Esophagus squamous epithelium (tissue), 5 donors: ENCODE data around the gene VKORC1L1. TPM values are rescaled to one million over a fixed set of nuclear protein-coding genes. Genes with fewer than 3 reads are reported as not detected.
"Not testable (repeated sequence)": the region's sequence is repeated elsewhere in the genome, so short reads cannot be mapped to it uniquely, and the experiment has no call there.

ENCODE experiments used
- DNase-seq: peaks from one replicate; lab custom pipeline; 2025; lab: John Stamatoyannopoulos, UW
- H3K27ac ChIP-seq, 4 donors: fragments of 200-600 bp; sonication (generic); one replicate each; pipeline ENCODE4 v1.5.1; 2016 to 2019; ENCODE audit warnings: mild to moderate bottlenecking in 1 of 4
- H3K27me3 ChIP-seq, 4 donors: fragments of 200-600 bp; sonication (generic); 1 replicate in 3 of 4; 2 replicates in 1 of 4; pipeline versions ENCODE4 v1.5.1 to v1.6.0; 2017 to 2021; ENCODE audit warnings: antibody characterized with exemption in 1 of 4
- H3K36me3 ChIP-seq, 3 donors: fragments of 200-600 bp; sonication (generic); one replicate each; pipeline ENCODE4 v1.5.1; 2016 to 2019
- H3K4me1 ChIP-seq, 3 donors: fragments of 200-600 bp; sonication (generic); one replicate each; pipeline ENCODE4 v1.5.1; 2017 to 2019
- H3K4me3 ChIP-seq, 4 donors: fragments of 200-600 bp; sonication (generic); 1 replicate in 3 of 4; 2 replicates in 1 of 4; pipeline ENCODE4 v1.5.1; 2016 to 2019; ENCODE audit warnings: mild to moderate bottlenecking in 2 of 4, moderate library complexity in 1 of 4
- H3K9me3 ChIP-seq, 3 donors: fragments of 200-600 bp; sonication (generic); one replicate each; pipeline ENCODE4 v1.5.1; 2016 to 2019
- POLR2A ChIP-seq, 4 donors: fragments of 450-650 bp; IDR thresholded peaks; one replicate each; pipeline ENCODE4 v1.6.1; 2017; ENCODE audit warnings: antibody characterized with exemption in 4 of 4, mild to moderate bottlenecking in 4 of 4, moderate library complexity in 3 of 4
- WGBS, 2 donors: methylation state at CpG; one replicate each; pipeline ENCODE4 v1.1.5; 2018; 5-methylcytosine and 5-hydroxymethylcytosine counted together
- intact Hi-C: fragments of 100-400 bp; cut with DNase I; formaldehyde crosslinking; loops from one replicate; pipeline ENCODE4 v1.15.0; 2022
- total RNA-seq, 4 donors: library from RNA; depleted of rRNA; stranded (reverse); fragments of >200 nt; gene quantifications; one replicate each; pipeline ENCODE4 v1.1.0, GENCODE V29; 2016
- TF ChIP-seq, protein P1 (sequence below), 6 experiments: fragments of 450-650 bp in 4 of 6; fragments of 200-600 bp in 2 of 6; sonication (generic) in 2 of 6; IDR thresholded peaks; one replicate each; pipeline ENCODE4 v1.5.1; 2016 to 2019; ENCODE audit warnings: antibody characterized with exemption in 6 of 6, mild to moderate bottlenecking in 4 of 6, moderate library complexity in 4 of 6
- donor health status: DM: yes; HTN: yes; CAD: no.

Gene VKORC1L1
- total RNA-seq, 4 donors from 2014 or later: 7.2 to 18.5 (median 11.2) TPM

DNA sequence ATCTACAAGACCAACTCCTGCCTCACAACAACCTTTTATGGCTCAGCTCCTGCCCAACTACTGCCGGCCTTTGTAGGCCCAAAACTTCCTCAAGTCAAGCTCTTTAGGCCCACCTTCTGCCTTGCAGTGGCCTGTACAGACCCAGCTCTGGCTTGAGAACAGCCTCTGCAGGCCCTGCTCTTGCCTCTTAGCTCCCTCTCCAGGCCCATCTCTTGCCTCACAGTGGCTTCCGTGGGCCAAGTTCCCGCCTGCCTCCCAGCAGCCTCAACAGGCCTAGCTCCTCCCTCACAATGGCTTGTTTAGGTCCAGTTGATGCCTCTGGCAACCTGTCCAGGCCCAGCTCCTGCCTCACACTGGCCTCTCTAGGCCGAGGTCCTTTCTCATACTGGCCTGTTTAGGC is 32.4 kb upstream of the VKORC1L1 start:
- intact Hi-C loops: no loop called here

DNA sequence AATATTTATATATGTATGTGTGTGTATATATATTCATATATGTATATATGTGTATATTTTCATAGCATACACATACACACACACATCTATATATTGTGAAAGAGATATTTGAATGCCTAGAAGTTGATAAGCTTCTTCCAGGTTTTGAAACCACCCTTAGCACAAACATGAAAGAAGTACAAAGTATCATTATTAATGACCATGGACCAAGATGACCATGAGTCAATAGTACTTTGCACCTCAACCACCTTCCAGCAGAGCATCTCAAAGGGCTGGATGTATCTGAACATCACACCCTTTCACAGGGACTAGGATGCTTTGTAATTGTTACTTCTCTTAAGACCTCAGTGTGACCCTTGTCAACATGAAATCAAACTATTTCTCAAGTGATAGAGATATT is 29.3 kb upstream of the VKORC1L1 start:
- H3K4me1 ChIP-seq, H3K36me3 ChIP-seq, intact Hi-C loops, DNase-seq, H3K9me3 ChIP-seq, H3K4me3 ChIP-seq, H3K27me3 ChIP-seq, H3K27ac ChIP-seq: not testable (repeated sequence)

More for the DNA sequence above, 32.4 kb upstream of the VKORC1L1 start:
- no peak for DNase-seq
- 91% methylated on average over 4 of the region's 4 CpGs for WGBS, 2 donors
- Histone ChIP-seq H3K4me3 (no peak overlapping the region), H3K27ac (no peak overlapping the region), H3K27me3 (no peaks in the 10 kb centered on the region), H3K9me3 (no peaks in the 10 kb centered on the region), H3K36me3 (no peaks in the 10 kb centered on the region), H3K4me1 (no peaks in the 10 kb centered on the region)
- TF ChIP-seq, protein P1, sequence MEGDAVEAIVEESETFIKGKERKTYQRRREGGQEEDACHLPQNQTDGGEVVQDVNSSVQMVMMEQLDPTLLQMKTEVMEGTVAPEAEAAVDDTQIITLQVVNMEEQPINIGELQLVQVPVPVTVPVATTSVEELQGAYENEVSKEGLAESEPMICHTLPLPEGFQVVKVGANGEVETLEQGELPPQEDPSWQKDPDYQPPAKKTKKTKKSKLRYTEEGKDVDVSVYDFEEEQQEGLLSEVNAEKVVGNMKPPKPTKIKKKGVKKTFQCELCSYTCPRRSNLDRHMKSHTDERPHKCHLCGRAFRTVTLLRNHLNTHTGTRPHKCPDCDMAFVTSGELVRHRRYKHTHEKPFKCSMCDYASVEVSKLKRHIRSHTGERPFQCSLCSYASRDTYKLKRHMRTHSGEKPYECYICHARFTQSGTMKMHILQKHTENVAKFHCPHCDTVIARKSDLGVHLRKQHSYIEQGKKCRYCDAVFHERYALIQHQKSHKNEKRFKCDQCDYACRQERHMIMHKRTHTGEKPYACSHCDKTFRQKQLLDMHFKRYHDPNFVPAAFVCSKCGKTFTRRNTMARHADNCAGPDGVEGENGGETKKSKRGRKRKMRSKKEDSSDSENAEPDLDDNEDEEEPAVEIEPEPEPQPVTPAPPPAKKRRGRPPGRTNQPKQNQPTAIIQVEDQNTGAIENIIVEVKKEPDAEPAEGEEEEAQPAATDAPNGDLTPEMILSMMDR (IDR thresholded peaks at IDR 0.05): peak in 1 of 6 experiments; percentile 24
- no peak for TF ChIP-seq POLR2A (IDR thresholded peaks at IDR 0.05)

DNA sequence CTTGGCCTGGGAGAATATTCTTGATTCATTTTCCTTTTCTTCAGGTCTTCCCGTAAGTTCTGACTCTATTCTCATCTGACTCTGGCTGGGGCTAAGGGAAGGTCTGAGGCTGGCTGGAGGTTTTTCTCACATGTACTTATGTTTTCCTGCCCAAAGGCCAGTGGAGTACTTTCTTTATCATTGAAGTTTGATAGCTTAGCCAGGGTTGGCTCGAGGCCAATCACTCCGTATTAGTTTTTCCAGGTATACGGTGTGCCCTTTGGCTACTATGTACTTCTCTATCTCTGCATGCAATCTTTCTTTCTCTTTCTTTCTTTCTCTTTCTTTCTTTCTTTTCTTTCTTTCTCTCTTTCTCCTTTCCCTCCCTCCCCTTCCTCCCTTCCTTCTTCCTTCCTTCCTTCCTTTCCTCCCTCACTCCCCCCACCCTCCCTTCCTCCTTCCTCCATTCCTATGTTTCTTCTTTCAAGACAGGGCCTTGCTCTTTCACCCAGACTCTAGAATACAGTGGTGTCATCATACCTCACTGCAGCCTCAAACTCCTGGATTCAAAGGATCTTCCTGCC is 26.8 kb upstream of the VKORC1L1 start:
- Histone ChIP-seq H3K27ac (no peak overlapping the region), H3K27me3 (no peaks in the 10 kb centered on the region), H3K4me1 (no peaks in the 10 kb centered on the region), H3K36me3 (no peaks in the 10 kb centered on the region), H3K4me3 (no peak overlapping the region), H3K9me3 (no peaks in the 10 kb centered on the region)
- no peak for DNase-seq
- no peak for TF ChIP-seq POLR2A (IDR thresholded peaks at IDR 0.05)
- TF ChIP-seq, protein P1 (IDR thresholded peaks at IDR 0.05): no peak
- intact Hi-C loops: no loop called here
- 56 to 71% methylated on average over 4 of the region's 4 CpGs for WGBS, 2 donors

DNA sequence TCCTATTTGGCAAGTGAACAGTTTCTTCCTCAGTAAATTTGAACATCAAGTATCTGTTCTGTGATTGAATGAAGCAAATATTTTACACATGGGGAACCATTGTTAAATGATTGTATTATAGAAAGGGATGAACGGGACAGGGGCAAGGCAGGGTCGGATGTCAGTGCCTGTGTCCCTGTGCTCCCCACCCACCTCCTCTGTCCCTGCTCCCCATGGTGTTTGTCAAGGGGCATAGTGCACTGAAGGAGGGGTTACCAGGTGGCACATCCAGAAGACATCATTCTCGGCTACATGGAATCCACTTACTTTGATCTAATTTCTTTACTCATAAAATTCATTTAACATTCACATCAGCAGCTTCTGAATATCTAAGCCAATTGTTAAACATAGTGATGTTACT is 19.4 kb upstream of the VKORC1L1 start:
- WGBS, 2 donors: 68 to 77% methylated on average over 3 of the region's 3 CpGs
- H3K4me3 ChIP-seq, H3K27me3 ChIP-seq, H3K4me1 ChIP-seq, DNase-seq, H3K27ac ChIP-seq, intact Hi-C loops, H3K36me3 ChIP-seq, H3K9me3 ChIP-seq: not testable (repeated sequence)

DNA sequence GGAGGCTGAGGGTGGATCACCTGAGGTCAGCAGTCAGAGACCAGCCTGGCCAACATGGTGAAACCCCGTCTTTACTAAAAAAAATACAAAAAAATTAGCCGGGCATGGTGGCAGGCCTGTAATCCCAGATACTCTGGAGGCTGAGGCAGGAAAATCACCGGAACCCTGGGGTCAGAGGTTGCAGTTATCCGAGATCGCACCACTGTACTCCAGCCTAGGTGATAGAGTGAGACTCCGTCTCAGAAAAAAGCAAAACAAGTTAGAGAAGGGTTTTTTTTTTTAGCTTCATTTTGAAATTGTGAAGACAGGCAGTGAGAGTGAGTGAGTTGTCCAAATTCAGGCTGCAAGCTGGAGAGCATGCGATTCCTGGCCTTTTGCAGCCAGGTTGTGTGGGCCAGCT is 19.0 kb upstream of the VKORC1L1 start:
- DNase-seq, H3K27me3 ChIP-seq, intact Hi-C loops, H3K4me1 ChIP-seq, H3K27ac ChIP-seq, H3K4me3 ChIP-seq, H3K9me3 ChIP-seq, H3K36me3 ChIP-seq: not testable (repeated sequence)
- WGBS, 2 donors: 85% methylated on average over 7 of the region's 7 CpGs

DNA sequence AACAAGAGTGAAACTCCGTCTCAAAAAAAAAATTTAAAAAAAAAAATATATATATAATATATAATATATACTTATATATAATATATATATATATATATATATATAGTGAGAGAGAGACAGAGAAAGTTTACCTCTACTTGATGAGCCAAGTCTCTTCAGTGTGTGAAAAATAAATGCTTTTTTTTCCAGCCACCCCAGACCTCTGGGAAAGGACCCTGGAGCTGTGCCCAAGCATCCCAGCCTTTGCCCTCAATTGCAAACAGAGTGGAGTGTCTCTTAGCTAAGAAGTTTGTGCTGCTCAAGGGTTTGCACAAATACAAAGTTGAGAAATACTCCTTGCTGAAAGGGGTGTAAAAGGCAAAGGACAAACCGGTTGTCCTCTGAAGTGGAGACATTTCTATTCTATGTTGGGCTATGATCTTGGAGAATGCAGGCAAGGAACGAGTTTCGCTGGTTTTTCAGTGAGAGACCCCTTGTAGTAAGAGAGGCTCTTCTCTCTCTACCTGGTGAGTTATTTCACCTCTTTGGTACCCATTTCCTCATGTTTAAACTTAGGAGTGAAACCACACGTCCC is 15.5 kb upstream of the VKORC1L1 start:
- H3K27ac ChIP-seq, DNase-seq, H3K27me3 ChIP-seq, H3K4me3 ChIP-seq, intact Hi-C loops, H3K4me1 ChIP-seq, H3K9me3 ChIP-seq, H3K36me3 ChIP-seq: not testable (repeated sequence)
- 50 to 55% methylated on average over 3 to 4 of the region's 5 CpGs for WGBS, 2 donors

DNA sequence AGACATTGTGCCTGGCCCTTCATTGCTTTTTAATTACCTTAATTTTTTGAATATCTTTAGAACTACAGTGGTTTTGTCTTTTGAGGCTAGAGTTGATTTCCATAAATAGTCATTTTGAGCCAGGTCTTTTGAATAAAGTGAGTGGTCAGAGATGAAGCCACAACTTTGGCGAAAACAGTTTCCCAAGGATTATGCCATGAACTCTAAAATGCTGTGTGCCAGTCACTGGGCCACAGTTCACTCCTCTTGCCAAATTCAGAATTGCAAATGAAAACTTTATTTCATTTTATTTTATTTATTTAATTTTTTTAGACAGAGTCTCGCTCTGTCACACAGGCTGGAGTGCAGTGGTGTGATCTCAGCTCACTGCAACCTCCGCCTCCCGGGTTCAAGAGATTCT is 14.2 kb upstream of the VKORC1L1 start:
- H3K27me3 ChIP-seq, H3K9me3 ChIP-seq, H3K36me3 ChIP-seq, intact Hi-C loops, H3K27ac ChIP-seq, H3K4me3 ChIP-seq, DNase-seq, H3K4me1 ChIP-seq: not testable (repeated sequence)
- WGBS, 2 donors: 95 to 97% methylated on average over 4 of the region's 4 CpGs

DNA sequence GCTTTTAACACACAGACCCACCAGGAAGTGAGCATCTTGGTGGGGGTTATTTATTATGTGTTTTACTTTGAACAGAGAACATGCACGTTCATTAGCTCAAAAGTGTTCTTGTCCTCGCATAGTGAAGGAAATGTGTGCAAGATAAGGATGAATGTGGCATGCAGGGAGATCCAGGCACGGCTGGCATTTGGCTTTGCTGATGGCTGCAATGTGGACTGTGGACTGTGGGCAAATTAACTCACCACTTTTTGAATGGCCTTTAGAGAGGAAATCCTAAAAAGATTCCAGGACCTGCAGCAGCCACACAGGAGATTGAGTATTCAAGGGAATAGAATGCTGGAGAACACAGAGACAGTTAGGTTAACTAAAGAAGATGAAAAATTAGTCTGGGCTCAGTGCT is 6.6 kb upstream of the VKORC1L1 start:
- DNase-seq, H3K4me1 ChIP-seq, H3K27me3 ChIP-seq, H3K36me3 ChIP-seq, H3K27ac ChIP-seq, intact Hi-C loops, H3K4me3 ChIP-seq, H3K9me3 ChIP-seq: not testable (repeated sequence)
- WGBS, 2 donors: 63 to 65% methylated on average over 3 of the region's 3 CpGs

DNA sequence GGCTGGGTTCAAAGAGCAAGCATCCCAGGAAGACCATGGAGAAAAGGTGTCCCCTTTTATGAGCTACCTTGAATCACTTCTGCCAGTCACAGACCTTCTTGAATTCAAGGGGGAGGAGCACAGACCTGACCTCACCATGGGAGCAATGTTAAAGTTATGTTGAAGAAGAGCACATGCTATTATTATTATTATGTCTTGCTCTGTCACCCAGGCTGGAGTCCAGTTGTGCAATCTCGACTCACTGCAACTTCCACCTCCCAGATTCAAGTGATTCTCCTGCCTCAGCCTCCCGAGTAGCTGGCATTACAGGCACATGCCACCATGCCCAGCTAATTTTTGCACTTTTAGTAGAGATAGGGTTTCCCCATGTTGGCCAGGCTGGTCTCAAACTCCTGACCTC is 5.2 kb upstream of the VKORC1L1 start:
- 80 to 100% methylated on average over 1 of the region's 2 CpGs for WGBS, 2 donors
- intact Hi-C loops, H3K27ac ChIP-seq, H3K27me3 ChIP-seq, H3K4me1 ChIP-seq, H3K4me3 ChIP-seq, H3K9me3 ChIP-seq, DNase-seq, H3K36me3 ChIP-seq: not testable (repeated sequence)

DNA sequence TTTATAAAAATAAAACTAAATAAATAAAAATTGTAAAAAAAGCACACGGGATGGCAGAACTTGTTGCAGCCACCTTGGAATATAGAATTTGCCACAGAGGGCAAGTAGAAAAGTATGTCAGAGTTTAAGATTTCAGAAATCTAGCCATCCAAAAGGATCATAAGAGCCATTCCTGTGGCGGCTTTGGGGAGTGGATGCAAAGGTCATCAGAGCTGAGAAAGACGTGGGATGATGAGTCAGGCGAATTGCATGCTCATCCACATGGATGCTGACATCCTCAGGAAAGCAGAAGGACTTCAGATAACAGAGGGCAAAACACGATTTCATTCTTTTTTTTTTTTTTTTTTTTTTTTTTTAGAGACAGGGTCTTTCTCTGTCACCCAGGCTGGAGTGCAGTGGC is 3.6 kb upstream of the VKORC1L1 start:
- H3K4me1 ChIP-seq: peaks cover 0 to 12% (median 3%) of the 10 kb centered on the region in 3 donors
- WGBS, 2 donors: 67 to 71% methylated on average over 5 of the region's 5 CpGs
- intact Hi-C loops, DNase-seq, H3K27ac ChIP-seq, H3K4me3 ChIP-seq, H3K9me3 ChIP-seq, H3K27me3 ChIP-seq, H3K36me3 ChIP-seq: not testable (repeated sequence)

DNA sequence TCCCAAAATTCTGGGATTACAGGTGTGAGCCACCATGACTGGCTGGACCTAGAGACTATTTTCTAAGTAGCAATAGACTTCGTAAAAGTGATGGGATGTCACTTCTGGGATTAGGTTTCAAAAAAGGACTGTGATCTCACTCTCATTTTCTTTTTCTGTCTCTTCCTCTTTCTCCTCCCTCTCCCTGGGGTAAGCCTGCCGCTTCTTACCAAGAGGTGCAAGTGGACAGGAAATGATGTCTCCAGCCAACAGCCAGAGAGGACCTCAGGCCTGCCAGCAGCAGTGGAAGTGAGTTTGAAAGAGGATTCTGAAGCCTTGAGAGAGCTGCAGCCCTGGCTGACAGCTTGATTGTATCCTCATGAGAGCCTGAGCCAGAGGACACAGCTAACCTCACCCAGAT is 1.4 kb upstream of the VKORC1L1 start:
- intact Hi-C loops: not testable (repeated sequence)
- H3K4me1 ChIP-seq: peaks cover 0 to 29% (median 5%) of the 10 kb centered on the region in 3 donors
- WGBS, 2 donors: 40 to 47% methylated on average over 1 to 2 of the region's 2 CpGs

More for the DNA sequence above, 1.4 kb upstream of the VKORC1L1 start:
- DNase-seq, H3K4me3 ChIP-seq, H3K9me3 ChIP-seq, H3K27me3 ChIP-seq, H3K36me3 ChIP-seq: not testable (repeated sequence)
- peak overlapping the region in 2 of 4 donors; percentile 30 to 58 for H3K27ac ChIP-seq
